ENCODE results near the gene ZFYVE19. TPM values are rescaled to one million over a fixed set of nuclear protein-coding genes. Genes with fewer than 3 reads are reported as not detected.

ZFYVE19 gene
- total RNA-seq, 2 experiments from 2014 or later: 22.8 to 29.3 TPM

- H3K4me3 ChIP-seq (ENCODE audit: low read depth, low read length, poor library complexity, severe bottlenecking): no peak overlapping the region
- BruUV-seq (replicated peaks): no TSS peak
- H3K9me3 ChIP-seq (ENCODE audit: low read length): no peaks in the 10 kb centered on the region
- H2AFZ ChIP-seq (ENCODE audit: low read length): no peak overlapping the region
- ChIA-PET CTCF (ENCODE audit: unreplicated experiment) (no interaction called here), POLR2A (interaction anchor here (0.5 to 1.6 kb wide), 3 partner anchors 10 to 198 kb away, joined by 3 to 4 read pairs (median 3); partner anchors contain the start of genes DNAJC17 and ZFYVE19)
- TF ChIP-seq, protein P1, sequence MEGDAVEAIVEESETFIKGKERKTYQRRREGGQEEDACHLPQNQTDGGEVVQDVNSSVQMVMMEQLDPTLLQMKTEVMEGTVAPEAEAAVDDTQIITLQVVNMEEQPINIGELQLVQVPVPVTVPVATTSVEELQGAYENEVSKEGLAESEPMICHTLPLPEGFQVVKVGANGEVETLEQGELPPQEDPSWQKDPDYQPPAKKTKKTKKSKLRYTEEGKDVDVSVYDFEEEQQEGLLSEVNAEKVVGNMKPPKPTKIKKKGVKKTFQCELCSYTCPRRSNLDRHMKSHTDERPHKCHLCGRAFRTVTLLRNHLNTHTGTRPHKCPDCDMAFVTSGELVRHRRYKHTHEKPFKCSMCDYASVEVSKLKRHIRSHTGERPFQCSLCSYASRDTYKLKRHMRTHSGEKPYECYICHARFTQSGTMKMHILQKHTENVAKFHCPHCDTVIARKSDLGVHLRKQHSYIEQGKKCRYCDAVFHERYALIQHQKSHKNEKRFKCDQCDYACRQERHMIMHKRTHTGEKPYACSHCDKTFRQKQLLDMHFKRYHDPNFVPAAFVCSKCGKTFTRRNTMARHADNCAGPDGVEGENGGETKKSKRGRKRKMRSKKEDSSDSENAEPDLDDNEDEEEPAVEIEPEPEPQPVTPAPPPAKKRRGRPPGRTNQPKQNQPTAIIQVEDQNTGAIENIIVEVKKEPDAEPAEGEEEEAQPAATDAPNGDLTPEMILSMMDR (conservative IDR thresholded peaks at IDR 0.05; ENCODE audit: low read length): no peak
- no peak for TF ChIP-seq EZH2phosphoT487 (IDR thresholded peaks at IDR 0.05; ENCODE audit: borderline replicate concordance, low read depth, low read length)
- H3K36me3 ChIP-seq (ENCODE audit: insufficient read depth, low read length): peaks cover 4% of the 10 kb centered on the region; the same call in 1 of the 2 replicates
- intact Hi-C loops (cut with micrococcal nuclease; ENCODE audit: unreplicated experiment): no loop called here
- no peaks in the 10 kb centered on the region for H3K9me2 ChIP-seq (ENCODE audit: insufficient read depth, low read length)
- H4K20me1 ChIP-seq (ENCODE audit: insufficient read depth, low read length): no peaks in the 10 kb centered on the region
- no peak overlapping the region for H3K4me2 ChIP-seq (ENCODE audit: low read length)
- H3K27ac ChIP-seq (ENCODE audit: low read depth, low read length, poor library complexity, severe bottlenecking): no peak overlapping the region
- H3K79me2 ChIP-seq (ENCODE audit: insufficient read depth, low read depth, low read length): 0 out of 2 replicates have a peak, but pooled peaks cover 3% of the 10 kb centered on the region
- H3K4me1 ChIP-seq (ENCODE audit: insufficient read depth, low read length, poor library complexity, severe bottlenecking): no peaks in the 10 kb centered on the region
- no peak for DNase-seq (ENCODE audit: low spot score)
Observed at GRCh38 chr15:40796512-40796911, 10.4 kb upstream of the ZFYVE19 start.

DNA sequence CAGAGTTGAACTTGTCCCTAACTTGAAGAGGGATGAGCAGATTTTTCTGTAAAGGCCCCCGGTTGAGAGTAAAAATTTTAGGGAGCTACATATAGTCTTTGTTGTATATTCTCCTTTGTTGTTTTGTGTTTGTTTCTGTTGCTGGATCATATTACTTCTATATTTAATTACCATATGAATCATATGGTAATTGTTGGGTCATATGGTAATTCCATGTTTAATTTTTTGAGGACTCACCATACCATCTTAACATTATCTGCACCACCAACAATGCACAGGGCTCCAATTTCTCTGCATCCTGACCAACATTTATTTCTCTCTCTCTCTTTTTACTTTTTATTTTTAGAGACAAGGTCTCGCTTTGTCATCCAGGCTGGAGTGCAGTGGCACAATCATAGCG, 7.4 kb upstream of the ZFYVE19 start:
- intact Hi-C loops (cut with micrococcal nuclease; ENCODE audit: unreplicated experiment): no loop called here
- no peak overlapping the region for H3K4me3 ChIP-seq (ENCODE audit: low read depth, low read length, poor library complexity, severe bottlenecking)
- no peak overlapping the region for H3K27ac ChIP-seq (ENCODE audit: low read depth, low read length, poor library complexity, severe bottlenecking)
- no peaks in the 10 kb centered on the region for H3K9me3 ChIP-seq (ENCODE audit: low read length)
- ChIA-PET CTCF (ENCODE audit: unreplicated experiment) (no interaction called here), POLR2A (interaction anchor here (1.4 kb wide), 1 partner anchor 14 kb away, joined by 4 read pairs; no protein-coding TSS in a partner anchor)
- no peak overlapping the region for H3K4me2 ChIP-seq (ENCODE audit: low read length)
- H3K36me3 ChIP-seq (ENCODE audit: insufficient read depth, low read length): no peaks in the 10 kb centered on the region
- no peaks in the 10 kb centered on the region for H4K20me1 ChIP-seq (ENCODE audit: insufficient read depth, low read length)
- no peak overlapping the region for H2AFZ ChIP-seq (ENCODE audit: low read length)
- no peaks in the 10 kb centered on the region for H3K9me2 ChIP-seq (ENCODE audit: insufficient read depth, low read length)
- no peak for DNase-seq (ENCODE audit: low spot score)
- no peaks in the 10 kb centered on the region for H3K79me2 ChIP-seq (ENCODE audit: insufficient read depth, low read depth, low read length)
- TF ChIP-seq, protein P1 (conservative IDR thresholded peaks at IDR 0.05; ENCODE audit: low read length): no peak
- no peak for TF ChIP-seq EZH2phosphoT487 (IDR thresholded peaks at IDR 0.05; ENCODE audit: borderline replicate concordance, low read depth, low read length)
- H3K4me1 ChIP-seq (ENCODE audit: insufficient read depth, low read length, poor library complexity, severe bottlenecking): no peaks in the 10 kb centered on the region
- no TSS peak for BruUV-seq (replicated peaks)

- no peak overlapping the region for H3K27ac ChIP-seq (ENCODE audit: low read depth, low read length, poor library complexity, severe bottlenecking)
- H3K9me2 ChIP-seq (ENCODE audit: insufficient read depth, low read length): no peaks in the 10 kb centered on the region
- intact Hi-C loops (cut with micrococcal nuclease; ENCODE audit: unreplicated experiment): no loop called here
- no peaks in the 10 kb centered on the region for H4K20me1 ChIP-seq (ENCODE audit: insufficient read depth, low read length)
- no peak overlapping the region for H3K4me3 ChIP-seq (ENCODE audit: low read depth, low read length, poor library complexity, severe bottlenecking)
- DNase-seq (ENCODE audit: low spot score): no peak
- H3K79me2 ChIP-seq (ENCODE audit: insufficient read depth, low read depth, low read length): peaks cover 14% of the 10 kb centered on the region; the same call in 1 of the 2 replicates
- ChIA-PET POLR2A (interaction anchor here (0.6 to 0.7 kb wide), 3 partner anchors 15 to 57 kb away, joined by 3 to 6 read pairs (median 3); no protein-coding TSS in a partner anchor), CTCF (ENCODE audit: unreplicated experiment) (no interaction called here)
- peaks cover 8% of the 10 kb centered on the region for H3K4me1 ChIP-seq (ENCODE audit: insufficient read depth, low read length, poor library complexity, severe bottlenecking)
- no peaks in the 10 kb centered on the region for H3K9me3 ChIP-seq (ENCODE audit: low read length)
- H3K4me2 ChIP-seq (ENCODE audit: low read length): no peak overlapping the region
- no peaks in the 10 kb centered on the region for H3K36me3 ChIP-seq (ENCODE audit: insufficient read depth, low read length)
- TF ChIP-seq, protein P1 (conservative IDR thresholded peaks at IDR 0.05; ENCODE audit: low read length): no peak
- no peak for TF ChIP-seq EZH2phosphoT487 (IDR thresholded peaks at IDR 0.05; ENCODE audit: borderline replicate concordance, low read depth, low read length)
- no peak overlapping the region for H2AFZ ChIP-seq (ENCODE audit: low read length)
- BruUV-seq (replicated peaks): no TSS peak
Observed at GRCh38 chr15:40803076-40803475, 3.8 kb upstream of the ZFYVE19 start.

All from OCI-LY7 (cell line).